NCI-H1417 (cell line): ENCODE results near the gene RASL10A.

ENCODE experiments used
- DNase-seq, 3 experiments: peaks; one replicate each; lab custom pipeline; 2025; lab: John Stamatoyannopoulos, UW

The RASL10A gene

GRCh38 chr22:29306175-29306834 lies 9.2 kb downstream of the RASL10A start, which contains the start of gene GAS2L1:
TSS of gene GAS2L1 (plus strand) at chr22:29306650. CDS start at chr22:29308106, 1,456 bp downstream.
- DNase-seq, result peak; percentile 48 to 74 (median 72)

DNA sequence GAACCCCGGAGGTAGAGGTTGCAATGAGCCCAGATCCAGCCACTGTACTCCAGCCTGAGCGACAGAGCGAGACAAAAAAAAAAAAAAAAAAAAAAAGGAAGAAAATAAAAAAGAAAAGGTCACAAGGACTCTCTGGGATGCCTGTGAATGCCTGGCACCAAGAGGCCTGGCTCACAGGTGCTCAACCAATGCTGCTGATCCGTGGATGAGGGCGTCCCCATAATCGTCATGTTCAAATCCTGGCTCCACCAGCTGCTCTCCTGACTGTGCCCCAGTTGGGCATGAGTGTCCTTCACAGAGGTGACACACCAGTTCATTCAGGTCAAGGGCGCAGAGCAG lies 9.7 kb downstream of the RASL10A start:
- no peak for DNase-seq

DNA sequence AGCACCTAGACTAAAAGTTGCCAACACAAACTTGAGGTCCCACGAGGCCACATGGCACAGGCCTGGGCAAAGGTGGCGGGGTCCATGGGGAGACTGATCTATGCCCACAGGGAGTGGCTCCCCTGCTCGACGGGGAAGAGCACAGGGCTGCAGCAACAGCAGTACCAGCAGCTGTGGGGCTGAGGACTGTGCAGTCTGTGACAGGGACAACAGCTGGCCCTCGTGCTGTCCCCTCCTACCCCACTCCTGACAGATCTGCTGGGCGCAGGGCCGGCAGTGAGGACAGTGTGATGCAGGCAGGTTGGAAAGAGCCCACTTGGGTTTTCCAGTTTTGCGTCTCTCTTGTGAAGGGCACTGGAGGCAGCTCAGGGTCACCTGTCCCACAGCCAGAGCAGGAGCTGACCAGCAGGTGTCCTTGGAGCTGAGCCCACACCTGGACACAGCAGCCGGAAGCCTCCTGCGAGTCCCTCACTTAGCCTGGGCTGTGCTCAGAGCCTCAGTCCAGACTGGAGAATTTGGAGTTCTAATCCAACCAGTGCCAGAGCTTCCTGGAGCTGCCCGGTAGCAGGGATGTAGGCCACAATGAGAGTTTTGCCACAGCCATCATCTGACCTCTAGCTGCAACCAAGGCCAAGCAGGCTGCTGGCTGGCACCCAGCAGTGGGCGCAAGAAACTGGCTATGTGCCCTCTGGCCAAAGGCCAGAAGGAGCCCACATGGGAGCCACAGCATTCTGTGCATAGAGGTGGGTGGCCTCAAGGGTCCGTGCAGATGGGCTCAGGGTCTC lies 12.6 kb downstream of the RASL10A start:
- DNase-seq, result no peak

- DNase-seq, result no peak
These were observed 13.2 kb downstream of the RASL10A start for GRCh38 chr22:29302402-29302680.

DNA sequence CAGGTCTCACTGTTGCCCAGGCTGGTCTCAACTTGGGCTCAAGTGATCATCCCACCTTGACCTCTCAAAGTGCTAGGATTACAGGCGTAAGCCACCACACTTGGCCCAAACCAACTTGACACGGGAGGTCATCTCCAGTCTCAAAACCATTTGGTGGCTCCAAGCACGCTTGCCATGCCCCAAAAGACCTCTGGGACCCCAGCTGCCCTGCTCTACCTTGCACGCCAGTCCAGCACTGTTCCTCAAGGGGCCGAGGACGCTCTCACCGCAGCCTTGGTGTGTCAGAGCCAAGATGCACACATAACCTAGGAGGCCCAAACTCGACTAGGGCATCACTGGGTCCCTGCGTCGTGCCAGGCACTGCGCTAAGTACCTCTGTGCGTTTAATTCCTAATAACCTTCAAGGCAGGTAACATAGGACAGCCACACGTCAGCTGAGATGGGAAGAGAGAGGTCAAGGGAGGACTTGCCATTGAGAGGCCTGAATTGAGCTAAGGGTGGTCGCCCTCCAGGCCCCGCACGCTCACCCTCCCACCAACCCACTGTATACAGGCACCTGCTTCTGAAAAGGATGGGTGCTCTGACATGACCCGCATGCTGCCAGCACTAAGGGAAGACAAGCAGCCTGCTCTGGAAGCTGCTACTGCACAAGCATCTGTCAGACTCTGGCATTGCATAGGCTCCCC lies 13.6 kb downstream of the RASL10A start:
- DNase-seq, result peak in 1 of 3 experiments; percentile 27

GRCh38 chr22:29300807-29301601 lies 14.5 kb downstream of the RASL10A start:
- no peak for DNase-seq

GRCh38 chr22:29300467-29300806 lies 15.1 kb downstream of the RASL10A start:
- DNase-seq, result no peak

DNA sequence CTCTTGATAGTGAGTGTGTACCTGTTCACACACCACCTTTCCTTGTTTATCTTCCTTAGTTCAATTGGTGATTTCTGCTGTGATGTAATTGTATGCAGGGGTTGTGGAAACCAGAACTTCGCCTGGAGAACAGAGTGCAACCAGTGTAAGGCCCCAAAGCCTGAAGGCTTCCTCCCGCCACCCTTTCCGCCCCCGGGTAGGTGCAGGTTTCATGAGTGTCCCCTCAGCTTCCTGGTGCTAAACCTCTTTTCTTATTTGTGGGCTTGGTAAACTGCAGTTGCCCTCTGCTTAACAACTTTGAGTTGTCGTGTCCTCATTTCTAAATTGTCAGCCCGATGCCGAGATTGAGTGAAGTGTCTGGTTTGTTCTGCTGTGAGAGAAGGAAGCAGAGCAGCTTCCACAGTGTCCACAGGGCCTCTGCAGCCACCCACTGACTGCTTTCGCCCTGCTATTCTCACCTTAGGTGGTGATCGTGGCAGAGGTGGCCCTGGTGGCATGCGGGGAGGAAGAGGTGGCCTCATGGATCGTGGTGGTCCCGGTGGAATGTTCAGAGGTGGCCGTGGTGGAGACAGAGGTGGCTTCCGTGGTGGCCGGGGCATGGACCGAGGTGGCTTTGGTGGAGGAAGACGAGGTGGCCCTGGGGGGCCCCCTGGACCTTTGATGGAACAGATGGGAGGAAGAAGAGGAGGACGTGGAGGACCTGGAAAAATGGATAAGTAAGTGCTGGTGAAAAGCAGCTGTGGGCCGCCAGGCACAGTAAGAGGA lies 16.2 kb downstream of the RASL10A start:
- no peak for DNase-seq

- no peak for DNase-seq
These were observed 16.9 kb downstream of the RASL10A start for GRCh38 chr22:29298641-29299040.

DNA sequence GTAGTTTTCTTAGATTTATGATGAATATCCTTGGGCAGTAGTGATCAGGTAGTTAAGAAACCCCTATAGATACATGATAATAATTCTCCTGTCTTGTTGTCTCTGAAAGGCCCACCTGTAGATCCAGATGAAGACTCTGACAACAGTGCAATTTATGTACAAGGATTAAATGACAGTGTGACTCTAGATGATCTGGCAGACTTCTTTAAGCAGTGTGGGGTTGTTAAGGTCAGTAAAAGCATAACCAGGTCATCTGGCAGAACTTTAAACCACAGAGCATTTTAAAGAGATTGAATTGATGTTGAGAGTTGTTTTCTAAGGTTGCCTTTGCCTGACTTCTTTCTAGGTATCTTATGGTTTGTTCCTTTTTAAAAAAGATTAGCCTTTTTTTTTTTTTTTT lies 23.1 kb downstream of the RASL10A start:
- no peak for DNase-seq

DNA sequence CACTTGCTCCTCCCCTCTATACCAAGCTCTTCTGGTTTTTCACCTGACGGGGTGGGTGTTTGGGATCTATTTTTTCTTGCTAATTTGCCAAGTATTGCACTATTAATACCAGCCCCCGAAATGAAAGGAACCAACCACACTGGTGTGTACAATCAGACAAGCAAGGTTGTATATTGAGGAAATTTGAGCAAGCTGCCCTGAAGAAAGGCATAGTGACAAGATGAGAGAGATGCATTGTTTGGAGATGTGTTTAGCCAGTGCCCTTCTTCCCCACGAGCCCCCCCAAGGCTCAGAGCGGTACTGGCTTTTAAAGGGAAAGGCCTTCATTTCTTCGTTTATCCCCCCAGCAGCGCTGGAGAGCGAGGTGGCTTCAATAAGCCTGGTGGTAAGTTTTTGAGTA lies 24.3 kb downstream of the RASL10A start:
- no peak for DNase-seq

- no peak for DNase-seq
These were observed 25.4 kb downstream of the RASL10A start for GRCh38 chr22:29290061-29290460.

GRCh38 chr22:29288837-29289236 lies 26.7 kb downstream of the RASL10A start:
- DNase-seq, result no peak

GRCh38 chr22:29284196-29284595 lies 31.3 kb downstream of the RASL10A start:
- DNase-seq, result no peak

DNA sequence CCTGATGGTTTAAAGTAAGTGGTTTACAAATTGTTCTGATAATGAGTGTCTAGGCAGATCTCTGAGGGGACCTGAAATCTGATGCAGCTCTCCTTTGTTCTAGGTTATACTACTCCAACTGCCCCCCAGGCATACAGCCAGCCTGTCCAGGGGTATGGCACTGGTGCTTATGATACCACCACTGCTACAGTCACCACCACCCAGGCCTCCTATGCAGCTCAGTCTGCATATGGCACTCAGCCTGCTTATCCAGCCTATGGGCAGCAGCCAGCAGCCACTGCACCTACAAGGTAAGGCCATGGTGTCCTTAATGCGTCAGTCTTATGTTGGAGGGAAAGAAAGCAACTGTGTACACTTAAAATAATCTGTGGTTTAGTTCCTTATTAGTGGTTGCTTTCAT lies 37.6 kb downstream of the RASL10A start:
- DNase-seq, result no peak

- DNase-seq, result no peak
These were observed 39.5 kb downstream of the RASL10A start for GRCh38 chr22:29275819-29276565.

DNA sequence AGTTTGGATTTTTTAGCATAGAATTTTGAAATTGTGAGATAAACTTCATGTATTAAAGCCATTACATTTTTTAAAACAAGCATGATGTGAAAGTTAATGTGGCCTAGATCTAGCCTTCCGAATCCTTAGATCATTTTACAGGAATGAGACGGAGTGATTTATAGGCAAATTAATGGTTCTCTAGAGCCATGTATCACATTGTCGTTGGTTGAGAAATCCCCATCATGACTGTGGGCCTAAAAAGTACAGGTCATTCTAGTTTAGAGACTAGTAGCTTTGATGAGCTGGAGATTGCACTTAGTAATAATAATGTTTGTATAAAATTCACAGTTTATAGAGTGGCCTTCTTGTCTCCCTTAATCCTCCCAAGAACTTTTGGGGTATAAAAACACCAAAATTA lies 40.3 kb downstream of the RASL10A start:
- DNase-seq, result no peak

GRCh38 chr22:29272624-29273023 lies 42.9 kb downstream of the RASL10A start:
- no peak for DNase-seq

DNA sequence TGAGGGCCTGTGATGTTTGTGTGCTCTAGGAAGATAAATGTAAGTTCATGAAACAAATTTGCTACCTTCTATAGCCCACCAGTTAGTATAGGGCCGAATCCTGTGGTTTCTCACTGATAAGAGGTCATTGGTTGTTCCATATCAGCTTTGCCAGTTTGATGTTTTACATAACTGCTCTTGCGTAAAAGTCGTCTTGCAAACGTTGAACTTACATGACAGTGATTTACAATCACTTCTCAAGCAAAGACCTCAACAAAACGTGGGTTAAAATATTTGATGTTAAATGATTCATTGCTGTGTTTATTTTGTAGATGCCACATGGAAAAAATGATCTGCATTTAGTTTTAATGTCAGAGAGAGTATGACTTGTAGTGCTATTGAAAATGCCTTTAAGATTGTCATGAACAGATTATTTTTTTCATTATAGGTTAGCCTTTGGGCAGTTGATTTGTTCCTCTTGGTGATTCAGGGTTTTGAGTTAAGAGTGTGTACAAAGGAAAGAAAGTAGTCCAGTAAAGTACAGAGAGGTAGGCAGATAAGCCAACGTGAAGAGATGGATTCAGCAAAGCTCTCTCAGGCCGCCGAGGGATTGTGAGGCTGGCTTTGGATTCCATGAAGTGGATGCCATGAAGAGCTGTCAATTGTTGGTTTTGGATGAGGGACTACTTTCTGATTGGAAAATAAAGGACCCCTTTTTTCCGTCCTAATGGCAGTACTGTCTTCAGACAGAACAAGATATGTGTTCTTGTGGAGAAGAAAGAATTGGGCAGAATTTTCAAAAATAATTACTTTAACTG lies 44.8 kb downstream of the RASL10A start:
- DNase-seq, result no peak
